Naive thymus-derived CD8-positive, alpha-beta T cell (primary cell): ENCODE data around the gene TMPRSS4. TPM values are rescaled to one million over a fixed set of nuclear protein-coding genes. Genes with fewer than 3 reads are reported as not detected.
"Not testable (repeated sequence)": the region's sequence is repeated elsewhere in the genome, so short reads cannot be mapped to it uniquely, and the experiment has no call there.

ENCODE experiments used
- ATAC-seq, 2 donors: fragments of 150-1000 bp; cut with Tn5 transposase in 1 of 2; sonication (Bioruptor Pico), chemical (Tn5 transposase) in 1 of 2; 1 replicate in 1 of 2; 2 replicates in 1 of 2; pipeline ENCODE4 v1.10.0; 2021; ENCODE audit warnings: mild to moderate bottlenecking in 2 of 2, moderate library complexity in 2 of 2
- POLR2A ChIA-PET: fragments of 350-600 bp; sonication (Branson Sonifier 250); formaldehyde crosslinking; loops from one replicate; lab custom pipeline; 2021; ENCODE audit warnings: antibody characterized with exemption; lab: Charles Lee
- DNase-seq, 10 donors: peaks; one replicate each; pipeline versions ENCODE4 v3.0.0 to v3.0.0-alpha.2; 2020 to 2022
- H3K27ac Mint-ChIP-seq, 10 donors: one replicate each; pipeline ENCODE4 v1.8.0; 2020 to 2022; ENCODE audit warnings: mild to moderate bottlenecking in 10 of 10, mixed read lengths in 10 of 10, moderate library complexity in 4 of 10, inconsistent platforms in 1 of 10
- H3K27me3 Mint-ChIP-seq, 5 donors: one replicate each; pipeline ENCODE4 v1.8.0; 2021 to 2022; ENCODE audit warnings: mixed read lengths in 5 of 5
- H3K36me3 Mint-ChIP-seq, 3 donors: one replicate each; pipeline ENCODE4 v1.8.0; 2020 to 2022; ENCODE audit warnings: mixed read lengths in 3 of 3, mild to moderate bottlenecking in 2 of 3, inconsistent platforms in 1 of 3
- H3K4me1 Mint-ChIP-seq, 4 donors: one replicate each; pipeline ENCODE4 v1.8.0; 2021 to 2022; ENCODE audit warnings: mixed read lengths in 4 of 4
- H3K4me3 Mint-ChIP-seq, 10 donors: one replicate each; pipeline ENCODE4 v1.8.0; 2020 to 2022; ENCODE audit warnings: mild to moderate bottlenecking in 10 of 10, mixed read lengths in 10 of 10, moderate library complexity in 6 of 10, inconsistent platforms in 1 of 10
- H3K9me3 Mint-ChIP-seq, 9 donors: one replicate each; pipeline ENCODE4 v1.8.0; 2020 to 2022; ENCODE audit warnings: mixed read lengths in 9 of 9, mild to moderate bottlenecking in 3 of 9, inconsistent platforms in 1 of 9, moderate library complexity in 1 of 9
- polyA plus RNA-seq, 3 donors: library from polyadenylated mRNA; unstranded; fragments of 300-500 nt; fragmentation: Illumina TruSeq; gene quantifications; one replicate each; pipeline ENCODE4 v1.2.3, GENCODE V29; 2021
- total RNA-seq, 8 experiments: library from RNA in 2 of 8; stranded (reverse) in 2 of 8; gene quantifications; one replicate each; pipeline ENCODE4 v1.2.3 and lab custom pipeline; 2021 to 2026

Gene TMPRSS4
- total and polyA plus RNA-seq, 5 experiments from 2014 or later = not detected

- Mint-ChIP-seq H3K9me3 (no peaks in the 10 kb centered on the region), H3K36me3 (no peaks in the 10 kb centered on the region), H3K4me3 (no peak overlapping the region), H3K27ac (peak overlapping the region in 3 of 10 donors; percentile 5 to 73 (median 57)), H3K4me1 (peaks cover 10 to 20% (median 11%) of the 10 kb centered on the region in 4 donors), H3K27me3 (peaks cover 0 to 11% (median 0%) of the 10 kb centered on the region in 5 donors)
- POLR2A ChIA-PET = no interaction called here
- DNase-seq (no peak), ATAC-seq (no peak)
Measured at GRCh38 chr11:118057251-118058145, 19.4 kb upstream of the TMPRSS4 start.

- no peaks in the 10 kb centered on the region for H3K9me3 Mint-ChIP-seq
- no peak for ATAC-seq
- peak overlapping the region in 2 of 10 donors; percentile 19 to 78 for H3K27ac Mint-ChIP-seq
- peaks cover 0 to 15% (median 0%) of the 10 kb centered on the region in 4 donors for H3K4me1 Mint-ChIP-seq
- H3K27me3 Mint-ChIP-seq = peaks cover 0 to 11% (median 0%) of the 10 kb centered on the region in 5 donors
- POLR2A ChIA-PET = no interaction called here
- no peak for DNase-seq
- no peaks in the 10 kb centered on the region for H3K36me3 Mint-ChIP-seq
- H3K4me3 Mint-ChIP-seq = peak overlapping the region in 1 of 10 donors; percentile 38
Measured at GRCh38 chr11:118058311-118059245, 18.3 kb upstream of the TMPRSS4 start.

DNA sequence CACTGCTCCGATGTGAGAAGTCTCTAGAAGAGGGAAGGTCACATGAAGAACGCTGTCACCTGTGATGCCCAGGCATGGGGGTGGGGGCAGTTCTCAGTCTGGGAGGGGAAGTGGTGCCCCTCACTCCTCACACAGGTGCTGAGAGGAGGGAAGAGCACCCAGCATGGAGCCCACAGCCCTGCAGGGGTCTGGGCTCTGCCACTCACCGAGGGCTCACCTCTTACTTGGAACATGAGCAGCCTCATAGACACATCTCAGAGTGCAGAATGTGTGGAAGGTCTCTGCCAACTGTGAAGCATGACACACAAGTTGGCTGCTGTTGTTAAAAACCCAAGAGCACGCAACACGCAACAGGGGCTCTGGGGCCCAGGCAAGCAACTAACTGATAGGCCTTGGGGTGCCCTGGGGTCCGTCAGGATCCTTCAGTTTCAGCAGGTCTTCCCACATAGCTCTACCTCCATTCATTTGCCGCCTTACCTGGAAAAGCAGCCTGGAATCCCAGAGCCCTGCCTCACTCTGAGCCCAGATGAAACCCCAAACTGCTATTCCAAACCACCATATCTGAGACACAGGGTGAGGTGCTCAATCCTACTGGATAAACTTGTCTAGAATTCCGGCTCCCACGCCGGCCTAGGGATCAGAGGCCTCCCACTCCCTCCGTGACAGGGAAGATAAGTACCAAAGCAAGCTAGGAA is 17.5 kb upstream of the TMPRSS4 start:
- Mint-ChIP-seq H3K27ac (no peak overlapping the region), H3K4me3 (no peak overlapping the region), H3K9me3 (no peaks in the 10 kb centered on the region), H3K4me1 (peaks cover 0 to 15% (median 0%) of the 10 kb centered on the region in 4 donors), H3K27me3 (peaks cover 0 to 11% (median 0%) of the 10 kb centered on the region in 5 donors), H3K36me3 (no peaks in the 10 kb centered on the region)
- POLR2A ChIA-PET = no interaction called here
- ATAC-seq (no peak), DNase-seq (no peak)

GRCh38 chr11:118060081-118060661 is 16.7 kb upstream of the TMPRSS4 start:
- H3K27me3 Mint-ChIP-seq = peaks cover 0 to 11% (median 0%) of the 10 kb centered on the region in 5 donors

GRCh38 chr11:118060869-118061268 is 16.0 kb upstream of the TMPRSS4 start:
- no peak for ATAC-seq
- no peak overlapping the region for H3K4me3 Mint-ChIP-seq
- no peaks in the 10 kb centered on the region for H3K9me3 Mint-ChIP-seq
- POLR2A ChIA-PET = no interaction called here
- peak overlapping the region in 1 of 10 donors; percentile 47 for H3K27ac Mint-ChIP-seq
- peaks cover 0 to 9% (median 0%) of the 10 kb centered on the region in 5 donors for H3K27me3 Mint-ChIP-seq
- peaks cover 0 to 12% (median 0%) of the 10 kb centered on the region in 4 donors for H3K4me1 Mint-ChIP-seq
- no peaks in the 10 kb centered on the region for H3K36me3 Mint-ChIP-seq
- DNase-seq = no peak

More at GRCh38 chr11:118060081-118060661, 16.7 kb upstream of the TMPRSS4 start:
- DNase-seq (no peak), ATAC-seq (no peak)
- H3K4me3 Mint-ChIP-seq = no peak overlapping the region
- peaks cover 0 to 15% (median 0%) of the 10 kb centered on the region in 4 donors for H3K4me1 Mint-ChIP-seq
- H3K9me3 Mint-ChIP-seq = no peaks in the 10 kb centered on the region
- H3K27ac Mint-ChIP-seq = no peak overlapping the region
- no peaks in the 10 kb centered on the region for H3K36me3 Mint-ChIP-seq
- POLR2A ChIA-PET = no interaction called here

GRCh38 chr11:118061586-118062125 is 15.2 kb upstream of the TMPRSS4 start:
- DNase-seq = no peak
- H3K27ac Mint-ChIP-seq = no peak overlapping the region
- POLR2A ChIA-PET = no interaction called here
- no peaks in the 10 kb centered on the region for H3K9me3 Mint-ChIP-seq
- H3K27me3 Mint-ChIP-seq = peaks cover 0 to 9% (median 2%) of the 10 kb centered on the region in 5 donors
- no peaks in the 10 kb centered on the region for H3K36me3 Mint-ChIP-seq
- H3K4me1 Mint-ChIP-seq = peaks cover 0 to 9% (median 0%) of the 10 kb centered on the region in 4 donors
- no peak overlapping the region for H3K4me3 Mint-ChIP-seq
- ATAC-seq = no peak

DNA sequence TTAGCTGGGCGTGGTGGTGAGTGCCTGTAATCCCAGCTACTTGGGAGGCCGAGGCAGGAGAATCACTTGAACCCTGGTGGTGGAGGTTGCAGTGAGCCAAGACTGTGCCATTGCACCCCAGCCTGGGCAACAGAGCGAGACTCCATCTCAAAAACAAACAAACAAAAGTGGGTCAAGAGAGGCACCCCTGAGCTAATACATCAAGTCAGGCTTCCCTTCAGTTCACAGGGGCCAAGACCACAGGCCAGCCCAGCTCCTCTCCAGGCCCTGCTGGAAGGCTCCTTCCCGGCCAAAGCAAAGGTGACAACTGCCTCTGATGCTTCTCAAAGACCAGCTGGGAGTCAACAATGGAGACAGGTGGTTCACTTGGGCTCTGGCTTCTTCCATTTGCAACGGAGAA is 14.7 kb upstream of the TMPRSS4 start:
- DNase-seq, H3K27me3 Mint-ChIP-seq, H3K36me3 Mint-ChIP-seq, ATAC-seq, H3K4me3 Mint-ChIP-seq, H3K27ac Mint-ChIP-seq, H3K4me1 Mint-ChIP-seq, POLR2A ChIA-PET, H3K9me3 Mint-ChIP-seq: not testable (repeated sequence)

- H3K9me3 Mint-ChIP-seq, H3K27me3 Mint-ChIP-seq, ATAC-seq, H3K4me3 Mint-ChIP-seq, DNase-seq, H3K4me1 Mint-ChIP-seq, POLR2A ChIA-PET, H3K36me3 Mint-ChIP-seq: not testable (repeated sequence)
- H3K27ac Mint-ChIP-seq = peak overlapping the region in 1 of 10 donors; percentile 34
Measured at GRCh38 chr11:118062631-118063030, 14.2 kb upstream of the TMPRSS4 start.

- POLR2A ChIA-PET = no interaction called here
- H3K9me3 Mint-ChIP-seq = no peaks in the 10 kb centered on the region
- DNase-seq = no peak
- no peak overlapping the region for H3K4me3 Mint-ChIP-seq
- no peak overlapping the region for H3K27ac Mint-ChIP-seq
- H3K4me1 Mint-ChIP-seq = peaks cover 0 to 2% (median 0%) of the 10 kb centered on the region in 4 donors
- ATAC-seq = no peak
- H3K36me3 Mint-ChIP-seq = no peaks in the 10 kb centered on the region
- H3K27me3 Mint-ChIP-seq = peaks cover 0 to 5% (median 0%) of the 10 kb centered on the region in 5 donors
Measured at GRCh38 chr11:118064956-118065355, 11.9 kb upstream of the TMPRSS4 start.

GRCh38 chr11:118065384-118065783 is 11.5 kb upstream of the TMPRSS4 start:
- POLR2A ChIA-PET = no interaction called here
- H3K4me1 Mint-ChIP-seq = peaks cover 0 to 2% (median 0%) of the 10 kb centered on the region in 4 donors
- peaks cover 0 to 5% (median 0%) of the 10 kb centered on the region in 5 donors for H3K27me3 Mint-ChIP-seq
- H3K27ac Mint-ChIP-seq = no peak overlapping the region
- H3K9me3 Mint-ChIP-seq = no peaks in the 10 kb centered on the region
- no peaks in the 10 kb centered on the region for H3K36me3 Mint-ChIP-seq
- no peak overlapping the region for H3K4me3 Mint-ChIP-seq
- DNase-seq (no peak), ATAC-seq (no peak)

DNA sequence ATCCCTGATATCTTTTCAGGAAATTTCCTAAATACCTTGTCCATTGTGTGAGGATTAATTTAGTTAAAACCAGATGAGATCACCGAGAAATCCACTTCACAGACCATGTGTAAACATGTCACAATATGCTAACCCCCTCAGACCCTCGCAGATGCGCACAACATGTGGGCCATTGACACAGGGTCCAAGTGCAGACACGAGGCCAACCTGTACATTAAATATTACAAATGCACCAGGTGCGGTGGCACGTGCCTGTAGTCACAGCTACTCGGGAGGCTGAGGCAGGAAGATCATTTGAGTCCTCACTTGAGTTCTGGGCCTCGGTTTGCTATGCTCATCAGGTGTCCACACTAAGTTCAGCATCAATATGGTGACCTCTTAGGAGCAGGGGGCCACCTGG is 9.9 kb upstream of the TMPRSS4 start:
- ATAC-seq (no peak), DNase-seq (no peak)
- Mint-ChIP-seq H3K36me3 (no peaks in the 10 kb centered on the region), H3K4me1 (peaks cover 0 to 2% (median 0%) of the 10 kb centered on the region in 4 donors), H3K4me3 (no peak overlapping the region), H3K27ac (no peak overlapping the region), H3K27me3 (peaks cover 0 to 9% (median 0%) of the 10 kb centered on the region in 5 donors), H3K9me3 (no peaks in the 10 kb centered on the region)
- POLR2A ChIA-PET = no interaction called here
